ENCODE results near the gene CTCFL. TPM values are rescaled to one million over a fixed set of nuclear protein-coding genes. Genes with fewer than 3 reads are reported as not detected.

Gene CTCFL
- total RNA-seq, 1 experiment from 2014 or later = 0.90 TPM

GRCh38 chr20:57471496-57472372 lies 53.2 kb downstream of the CTCFL start:
- ChIA-PET CTCF (no interaction called here), POLR2A (ENCODE audit: low non-redundant PET) (no interaction called here)
- H3K4me3 ChIP-seq (ENCODE audit: low read depth, low read length, poor library complexity, severe bottlenecking) = no peak overlapping the region
- no peaks in the 10 kb centered on the region for H3K36me3 ChIP-seq (ENCODE audit: insufficient read depth, low read length, poor library complexity, severe bottlenecking)
- BruUV-seq (replicated peaks) = no TSS peak
- H3K4me1 ChIP-seq (ENCODE audit: insufficient read depth, low read length, poor library complexity, severe bottlenecking) = peaks cover 4% of the 10 kb centered on the region
- H3K27me3 ChIP-seq (replicated peaks; ENCODE audit: insufficient read depth, low read depth, low read length, poor library complexity) = no peaks in the 10 kb centered on the region
- no peak for DNase-seq (ENCODE audit: low spot score)
- H3K27ac ChIP-seq (ENCODE audit: low read depth, low read length, poor library complexity, severe bottlenecking) = no peak overlapping the region
- no peak for TF ChIP-seq CTCF (conservative IDR thresholded peaks at IDR 0.05; ENCODE audit: low read depth, low read length)
- no peak for TF ChIP-seq EZH2 (IDR thresholded peaks at IDR 0.05; ENCODE audit: borderline replicate concordance, low read depth, low read length, poor library complexity, severe bottlenecking)
- intact Hi-C loops (cut with micrococcal nuclease; ENCODE audit: unreplicated experiment) = no loop called here
- no peaks in the 10 kb centered on the region for H3K9me3 ChIP-seq (ENCODE audit: low read depth, low read length, poor library complexity, severe bottlenecking)

- ChIA-PET POLR2A (ENCODE audit: low non-redundant PET) (no interaction called here), CTCF (no interaction called here)
- H3K36me3 ChIP-seq (ENCODE audit: insufficient read depth, low read length, poor library complexity, severe bottlenecking) = no peaks in the 10 kb centered on the region
- no TSS peak for BruUV-seq (replicated peaks)
- intact Hi-C loops (cut with micrococcal nuclease; ENCODE audit: unreplicated experiment) = no loop called here
- TF ChIP-seq CTCF (conservative IDR thresholded peaks at IDR 0.05; ENCODE audit: low read depth, low read length) = no peak
- no peak for TF ChIP-seq EZH2 (IDR thresholded peaks at IDR 0.05; ENCODE audit: borderline replicate concordance, low read depth, low read length, poor library complexity, severe bottlenecking)
- H3K27me3 ChIP-seq (replicated peaks; ENCODE audit: insufficient read depth, low read depth, low read length, poor library complexity) = no peaks in the 10 kb centered on the region
- no peak overlapping the region for H3K4me3 ChIP-seq (ENCODE audit: low read depth, low read length, poor library complexity, severe bottlenecking)
- no peak overlapping the region for H3K27ac ChIP-seq (ENCODE audit: low read depth, low read length, poor library complexity, severe bottlenecking)
- peaks cover 4% of the 10 kb centered on the region for H3K4me1 ChIP-seq (ENCODE audit: insufficient read depth, low read length, poor library complexity, severe bottlenecking)
- DNase-seq (ENCODE audit: low spot score) = no peak
- no peaks in the 10 kb centered on the region for H3K9me3 ChIP-seq (ENCODE audit: low read depth, low read length, poor library complexity, severe bottlenecking)
Measured at GRCh38 chr20:57470666-57471495, 54.1 kb downstream of the CTCFL start.

DNA sequence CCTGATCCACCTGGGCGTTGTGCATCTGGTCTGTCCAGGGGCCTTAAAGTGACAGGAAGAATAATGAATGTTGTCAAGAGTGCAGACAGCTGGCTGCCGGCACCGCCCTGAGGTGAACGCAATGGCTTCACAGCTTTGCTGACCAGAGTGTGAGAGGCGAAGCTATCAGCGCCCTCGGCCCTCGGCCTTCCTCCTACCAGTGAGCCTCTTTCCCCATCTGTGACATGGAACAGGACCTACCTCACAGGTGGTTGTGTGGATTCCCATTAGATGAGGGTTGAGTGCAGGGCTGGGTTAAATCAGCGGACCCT lies 54.8 kb downstream of the CTCFL start:
- TF ChIP-seq CTCF (conservative IDR thresholded peaks at IDR 0.05; ENCODE audit: low read depth, low read length) (no peak), EZH2 (IDR thresholded peaks at IDR 0.05; ENCODE audit: borderline replicate concordance, low read depth, low read length, poor library complexity, severe bottlenecking) (no peak)
- intact Hi-C loops (cut with micrococcal nuclease; ENCODE audit: unreplicated experiment) = no loop called here
- POLR2A ChIA-PET (ENCODE audit: low non-redundant PET) = no interaction called here

More for the DNA sequence above, 54.8 kb downstream of the CTCFL start:
- no peak for DNase-seq (ENCODE audit: low spot score)
- no peaks in the 10 kb centered on the region for H3K36me3 ChIP-seq (ENCODE audit: insufficient read depth, low read length, poor library complexity, severe bottlenecking)
- CTCF ChIA-PET = no interaction called here
- no peaks in the 10 kb centered on the region for H3K27me3 ChIP-seq (replicated peaks; ENCODE audit: insufficient read depth, low read depth, low read length, poor library complexity)
- H3K27ac ChIP-seq (ENCODE audit: low read depth, low read length, poor library complexity, severe bottlenecking) = no peak overlapping the region
- peaks cover 4% of the 10 kb centered on the region for H3K4me1 ChIP-seq (ENCODE audit: insufficient read depth, low read length, poor library complexity, severe bottlenecking)
- H3K4me3 ChIP-seq (ENCODE audit: low read depth, low read length, poor library complexity, severe bottlenecking) = no peak overlapping the region
- H3K9me3 ChIP-seq (ENCODE audit: low read depth, low read length, poor library complexity, severe bottlenecking) = no peaks in the 10 kb centered on the region
- BruUV-seq (replicated peaks) = no TSS peak

Measured in A673 (cell line).